ENCODE results near the gene CRYGC.

Gene CRYGC

GRCh38 chr2:208090420-208090819 lies 39.2 kb downstream of the CRYGC start:
- H3K4me3 ChIP-seq (ENCODE audit: low read depth in 1 of 2, low read length in 2 of 2) = no peak overlapping the region

GRCh38 chr2:208086029-208086428 lies 43.6 kb downstream of the CRYGC start:
- H3K4me1 ChIP-seq (ENCODE audit: control insufficient read depth in 1 of 2, insufficient read depth in 2 of 2, low read length in 2 of 2) = no peaks in the 10 kb centered on the region
- no peaks in the 10 kb centered on the region for H3K36me3 ChIP-seq (ENCODE audit: control insufficient read depth in 1 of 2, insufficient read depth in 2 of 2, low read length in 2 of 2)
- no peak overlapping the region for H3K27ac ChIP-seq (ENCODE audit: low read length)
- H3K4me3 ChIP-seq (ENCODE audit: low read depth in 1 of 2, low read length in 2 of 2) = no peak overlapping the region
- no peaks in the 10 kb centered on the region for H3K27me3 ChIP-seq (ENCODE audit: low read depth, low read length)
- H3K9me3 ChIP-seq (ENCODE audit: control insufficient read depth in 1 of 2, low read length in 2 of 2) = no peaks in the 10 kb centered on the region

More at GRCh38 chr2:208090420-208090819, 39.2 kb downstream of the CRYGC start:
- no peak overlapping the region for H3K27ac ChIP-seq (ENCODE audit: low read length)
- H3K36me3 ChIP-seq (ENCODE audit: control insufficient read depth in 1 of 2, insufficient read depth in 2 of 2, low read length in 2 of 2) = no peaks in the 10 kb centered on the region
- H3K9me3 ChIP-seq (ENCODE audit: control insufficient read depth in 1 of 2, low read length in 2 of 2) = no peaks in the 10 kb centered on the region
- H3K27me3 ChIP-seq (ENCODE audit: low read depth, low read length) = no peaks in the 10 kb centered on the region
- no peaks in the 10 kb centered on the region for H3K4me1 ChIP-seq (ENCODE audit: control insufficient read depth in 1 of 2, insufficient read depth in 2 of 2, low read length in 2 of 2)

- Histone ChIP-seq H3K27me3 (ENCODE audit: low read depth, low read length) (no peaks in the 10 kb centered on the region), H3K9me3 (ENCODE audit: control insufficient read depth in 1 of 2, low read length in 2 of 2) (peaks cover 0 to 2% of the 10 kb centered on the region in 2 donors), H3K27ac (ENCODE audit: low read length) (no peak overlapping the region), H3K4me1 (ENCODE audit: control insufficient read depth in 1 of 2, insufficient read depth in 2 of 2, low read length in 2 of 2) (no peaks in the 10 kb centered on the region), H3K4me3 (ENCODE audit: low read depth in 1 of 2, low read length in 2 of 2) (no peak overlapping the region), H3K36me3 (ENCODE audit: control insufficient read depth in 1 of 2, insufficient read depth in 2 of 2, low read length in 2 of 2) (no peaks in the 10 kb centered on the region)
Observed at GRCh38 chr2:208083807-208084206, 45.8 kb downstream of the CRYGC start.
